HS-5 (cell line): ENCODE results near the gene SACS.

ENCODE experiments used
- DNase-seq: peaks from one replicate; pipeline ENCODE4 v3.0.0-alpha.2; 2012; ENCODE audit warnings: low read depth

The SACS gene, protein sequence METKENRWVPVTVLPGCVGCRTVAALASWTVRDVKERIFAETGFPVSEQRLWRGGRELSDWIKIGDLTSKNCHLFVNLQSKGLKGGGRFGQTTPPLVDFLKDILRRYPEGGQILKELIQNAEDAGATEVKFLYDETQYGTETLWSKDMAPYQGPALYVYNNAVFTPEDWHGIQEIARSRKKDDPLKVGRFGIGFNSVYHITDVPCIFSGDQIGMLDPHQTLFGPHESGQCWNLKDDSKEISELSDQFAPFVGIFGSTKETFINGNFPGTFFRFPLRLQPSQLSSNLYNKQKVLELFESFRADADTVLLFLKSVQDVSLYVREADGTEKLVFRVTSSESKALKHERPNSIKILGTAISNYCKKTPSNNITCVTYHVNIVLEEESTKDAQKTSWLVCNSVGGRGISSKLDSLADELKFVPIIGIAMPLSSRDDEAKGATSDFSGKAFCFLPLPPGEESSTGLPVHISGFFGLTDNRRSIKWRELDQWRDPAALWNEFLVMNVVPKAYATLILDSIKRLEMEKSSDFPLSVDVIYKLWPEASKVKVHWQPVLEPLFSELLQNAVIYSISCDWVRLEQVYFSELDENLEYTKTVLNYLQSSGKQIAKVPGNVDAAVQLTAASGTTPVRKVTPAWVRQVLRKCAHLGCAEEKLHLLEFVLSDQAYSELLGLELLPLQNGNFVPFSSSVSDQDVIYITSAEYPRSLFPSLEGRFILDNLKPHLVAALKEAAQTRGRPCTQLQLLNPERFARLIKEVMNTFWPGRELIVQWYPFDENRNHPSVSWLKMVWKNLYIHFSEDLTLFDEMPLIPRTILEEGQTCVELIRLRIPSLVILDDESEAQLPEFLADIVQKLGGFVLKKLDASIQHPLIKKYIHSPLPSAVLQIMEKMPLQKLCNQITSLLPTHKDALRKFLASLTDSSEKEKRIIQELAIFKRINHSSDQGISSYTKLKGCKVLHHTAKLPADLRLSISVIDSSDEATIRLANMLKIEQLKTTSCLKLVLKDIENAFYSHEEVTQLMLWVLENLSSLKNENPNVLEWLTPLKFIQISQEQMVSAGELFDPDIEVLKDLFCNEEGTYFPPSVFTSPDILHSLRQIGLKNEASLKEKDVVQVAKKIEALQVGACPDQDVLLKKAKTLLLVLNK (N-terminal part only)

DNA sequence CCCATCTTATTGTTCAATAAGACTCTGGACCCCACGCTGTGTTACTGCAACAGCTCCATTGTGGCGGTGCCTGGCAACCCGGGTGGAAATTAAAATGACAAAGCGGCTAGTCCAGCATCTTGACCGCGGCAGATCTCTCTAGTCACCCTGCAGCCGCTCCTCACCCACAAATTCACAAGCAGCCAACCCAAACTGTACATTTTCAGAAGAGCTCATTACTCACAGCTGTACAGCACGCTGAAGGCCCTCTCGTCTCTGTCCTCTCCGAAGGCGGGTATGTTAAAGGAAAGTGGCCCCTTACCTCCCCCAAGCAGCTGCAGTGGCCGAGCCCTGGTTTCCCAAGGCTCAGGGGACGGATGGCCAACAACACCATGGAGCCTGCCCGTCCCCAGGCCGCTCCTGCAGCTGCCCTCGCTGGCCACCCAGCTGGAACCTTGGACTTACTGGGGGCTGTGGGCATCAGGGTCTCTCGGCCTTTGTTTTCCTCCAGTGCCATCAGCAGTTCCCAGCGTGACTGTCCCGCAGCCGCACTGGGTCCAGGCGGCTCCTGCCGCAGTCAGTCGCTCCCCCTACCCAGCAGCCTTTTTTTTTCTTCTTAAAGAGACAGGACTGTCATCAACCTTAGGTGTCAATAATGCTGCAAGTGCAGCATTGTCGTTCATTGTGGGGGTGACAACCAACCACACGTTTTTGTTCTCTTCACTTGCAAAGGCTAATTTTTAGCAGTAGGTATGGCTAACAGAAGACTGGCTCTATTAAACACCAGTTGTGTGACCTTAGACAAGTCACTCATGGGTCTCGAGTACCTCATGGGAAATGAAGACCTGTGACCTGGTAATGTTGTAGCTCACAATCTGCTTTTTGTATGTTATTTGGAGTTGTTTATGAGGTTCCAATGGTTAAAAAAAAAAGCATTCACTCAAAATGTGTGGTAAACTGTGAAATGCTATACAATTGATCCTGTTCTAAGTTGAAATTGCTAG is at the start of gene SACS:
Gene SACS (minus strand): TSS at position 532 of the 983 bp plus-strand sequence. CDS start 22,463 bp downstream, outside the sequence.
- no peak for DNase-seq

DNA sequence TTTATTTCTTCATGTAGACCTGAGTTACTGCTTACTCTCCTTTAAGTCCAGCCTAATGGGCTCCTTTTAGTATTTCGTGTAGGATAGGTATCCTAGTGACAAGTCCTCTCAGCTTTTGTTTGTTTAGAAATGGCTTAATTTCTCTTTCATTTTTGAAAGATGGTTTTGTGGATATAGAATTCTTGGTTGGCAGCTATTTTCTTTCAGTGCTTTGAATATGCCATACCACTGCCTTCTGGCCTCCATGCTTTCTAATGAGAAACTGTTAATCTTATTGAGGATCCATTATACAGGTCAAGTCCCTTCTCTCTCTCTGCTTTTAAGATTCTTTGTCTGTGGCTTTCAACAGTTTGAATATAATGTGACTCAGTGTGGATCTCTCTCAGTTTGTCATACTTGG is 46.8 kb upstream of the SACS start:
- no peak for DNase-seq

DNA sequence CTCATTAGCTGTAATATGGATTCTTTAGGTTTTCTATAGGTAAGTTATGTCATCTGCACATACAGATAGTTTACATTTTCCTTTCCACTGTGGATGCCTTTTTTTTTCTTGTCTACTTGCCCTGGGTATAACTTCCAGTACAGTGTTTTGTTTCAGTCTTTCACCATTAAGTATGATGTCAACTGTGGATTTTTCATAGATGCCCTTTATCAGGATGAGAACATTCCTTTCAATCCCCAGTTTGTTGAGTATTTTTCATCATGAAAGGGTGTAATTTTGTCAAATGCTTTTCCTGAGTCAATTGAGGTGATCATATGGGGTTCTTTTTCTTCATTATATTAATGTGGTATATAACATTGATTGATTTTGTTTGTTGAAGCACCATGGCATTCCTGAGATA is 43.6 kb upstream of the SACS start:
- DNase-seq, result no peak

DNA sequence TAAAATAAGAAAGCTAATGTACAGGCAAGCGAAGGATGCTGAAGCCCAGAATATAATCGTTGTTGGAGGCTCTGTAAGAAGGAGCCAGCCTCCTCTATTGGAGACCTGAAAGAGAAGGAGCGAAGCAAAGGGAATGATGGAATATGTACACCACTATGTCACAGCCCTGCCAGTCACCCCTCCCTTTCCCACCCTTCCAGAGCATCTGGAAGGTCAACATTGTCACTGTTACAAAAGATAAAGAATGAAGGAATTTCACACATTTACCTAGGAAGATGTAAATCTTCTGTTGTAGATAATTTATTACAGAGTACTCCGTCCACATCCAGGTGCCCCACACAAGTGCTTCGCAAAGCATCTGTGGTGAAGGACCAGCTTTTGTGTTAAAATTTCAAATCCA is 39.7 kb upstream of the SACS start:
- no peak for DNase-seq

DNA sequence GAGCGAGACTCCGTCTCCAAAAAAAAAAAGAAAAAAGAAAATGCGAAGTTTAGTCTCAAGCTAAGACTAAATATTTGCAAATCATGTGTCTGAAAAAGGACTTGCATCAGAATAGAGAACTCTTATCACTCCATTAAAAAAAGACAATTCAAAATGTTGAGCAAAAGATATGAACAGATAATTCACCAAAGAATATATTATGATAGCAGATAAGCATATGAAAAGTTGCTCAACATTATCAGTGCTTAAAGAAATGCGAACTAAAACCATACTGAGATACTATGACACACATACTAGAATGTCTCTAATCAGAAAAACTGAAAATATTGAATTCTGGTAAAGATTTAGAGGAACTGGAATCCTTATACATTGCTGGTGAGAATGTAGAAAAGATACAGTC is 38.7 kb upstream of the SACS start:
- DNase-seq, result no peak

DNA sequence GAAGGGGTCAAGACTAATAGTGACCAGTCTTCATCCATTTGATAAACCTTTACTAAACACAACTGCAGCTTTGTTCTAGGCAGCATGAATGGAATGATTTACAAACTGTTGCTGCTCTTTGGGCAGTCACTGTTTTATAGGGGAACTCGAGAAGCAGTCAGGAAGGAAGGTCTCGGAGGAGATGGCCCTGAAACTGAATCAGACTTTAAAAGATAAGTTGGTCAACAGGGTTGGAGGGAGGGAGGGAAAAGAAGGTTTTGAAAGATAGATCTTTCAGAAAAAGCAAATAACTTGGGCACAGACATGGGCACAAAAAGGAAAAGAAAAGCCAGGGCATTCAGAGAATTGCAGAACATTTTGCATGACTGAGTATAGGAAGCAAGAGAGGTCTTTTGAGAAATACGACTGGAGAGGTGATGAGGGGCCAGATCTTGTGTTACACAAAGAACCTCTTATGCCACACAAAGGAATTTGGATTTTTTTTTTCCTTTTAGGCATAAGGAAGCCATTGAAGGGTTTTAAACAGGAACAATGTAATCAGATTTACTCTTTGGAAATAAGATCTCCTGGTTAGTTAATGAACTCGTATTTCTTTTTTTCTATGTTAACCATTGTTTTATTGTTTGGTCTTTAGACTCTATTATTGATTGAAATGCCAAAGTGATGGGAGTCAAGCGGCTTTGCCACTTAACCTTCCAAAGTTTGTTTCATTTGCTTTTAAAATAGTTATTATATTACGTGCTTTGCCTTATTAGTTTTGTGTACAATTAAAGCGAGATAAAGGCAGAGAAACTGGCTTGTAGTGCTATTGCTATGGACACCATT is 37.5 kb upstream of the SACS start:
- DNase-seq, result no peak

DNA sequence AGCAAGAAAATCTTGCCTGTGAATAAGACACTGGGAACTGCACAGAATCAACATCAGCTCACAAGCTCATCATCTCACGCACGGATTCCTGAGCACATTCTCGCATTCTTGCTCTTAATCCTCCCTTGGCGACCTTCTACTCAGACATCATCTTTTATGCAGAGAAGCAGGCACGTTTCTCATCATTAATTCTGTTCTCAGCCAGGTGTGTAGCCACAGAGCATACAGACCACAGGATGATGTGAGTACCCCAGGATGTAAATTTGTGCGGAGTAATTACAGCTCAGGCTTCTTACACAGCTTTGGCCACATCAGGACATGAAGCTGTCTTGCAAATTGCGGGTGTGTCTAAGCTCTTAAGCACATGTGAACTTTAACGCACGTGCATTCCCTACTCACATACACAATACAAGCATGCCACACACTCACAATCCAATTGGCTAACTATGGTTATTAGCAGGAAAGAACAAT is 36.5 kb upstream of the SACS start:
- DNase-seq, result no peak

DNA sequence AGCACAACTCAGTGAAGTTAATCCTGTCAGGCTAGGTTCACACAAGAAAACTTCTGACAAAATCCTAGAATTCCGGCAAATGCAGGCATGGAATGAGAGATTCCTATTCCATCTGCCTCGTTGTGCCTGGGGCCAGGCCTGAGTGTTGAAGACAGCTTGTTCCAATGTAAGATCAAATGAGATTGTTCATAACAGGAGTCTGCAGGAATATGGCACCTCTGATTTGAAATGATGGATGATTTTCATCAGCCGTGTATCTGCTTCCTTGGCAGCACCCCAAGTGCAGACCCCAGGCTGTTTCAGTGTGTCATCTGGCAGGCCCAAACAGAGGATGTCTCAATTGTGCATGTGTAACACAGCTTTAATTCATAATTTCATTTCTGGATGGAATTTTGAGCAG is 35.3 kb upstream of the SACS start:
- DNase-seq, result no peak

DNA sequence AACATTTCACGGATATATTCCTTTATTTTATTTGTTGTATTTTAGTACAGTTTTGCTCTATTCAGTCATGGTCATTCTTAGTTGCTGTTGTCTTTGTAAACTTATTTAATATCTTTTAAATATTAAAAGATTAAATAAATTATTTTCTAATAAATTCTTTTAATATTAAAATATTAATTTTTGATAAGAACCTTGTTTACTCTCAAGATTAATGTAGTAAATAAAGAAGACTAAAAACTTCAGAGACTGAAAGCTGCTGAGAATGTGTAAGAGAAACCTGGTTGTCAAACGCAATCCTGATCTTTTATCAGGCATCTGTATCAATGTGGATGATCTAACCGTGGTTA is 34.4 kb upstream of the SACS start:
- DNase-seq, result no peak

DNA sequence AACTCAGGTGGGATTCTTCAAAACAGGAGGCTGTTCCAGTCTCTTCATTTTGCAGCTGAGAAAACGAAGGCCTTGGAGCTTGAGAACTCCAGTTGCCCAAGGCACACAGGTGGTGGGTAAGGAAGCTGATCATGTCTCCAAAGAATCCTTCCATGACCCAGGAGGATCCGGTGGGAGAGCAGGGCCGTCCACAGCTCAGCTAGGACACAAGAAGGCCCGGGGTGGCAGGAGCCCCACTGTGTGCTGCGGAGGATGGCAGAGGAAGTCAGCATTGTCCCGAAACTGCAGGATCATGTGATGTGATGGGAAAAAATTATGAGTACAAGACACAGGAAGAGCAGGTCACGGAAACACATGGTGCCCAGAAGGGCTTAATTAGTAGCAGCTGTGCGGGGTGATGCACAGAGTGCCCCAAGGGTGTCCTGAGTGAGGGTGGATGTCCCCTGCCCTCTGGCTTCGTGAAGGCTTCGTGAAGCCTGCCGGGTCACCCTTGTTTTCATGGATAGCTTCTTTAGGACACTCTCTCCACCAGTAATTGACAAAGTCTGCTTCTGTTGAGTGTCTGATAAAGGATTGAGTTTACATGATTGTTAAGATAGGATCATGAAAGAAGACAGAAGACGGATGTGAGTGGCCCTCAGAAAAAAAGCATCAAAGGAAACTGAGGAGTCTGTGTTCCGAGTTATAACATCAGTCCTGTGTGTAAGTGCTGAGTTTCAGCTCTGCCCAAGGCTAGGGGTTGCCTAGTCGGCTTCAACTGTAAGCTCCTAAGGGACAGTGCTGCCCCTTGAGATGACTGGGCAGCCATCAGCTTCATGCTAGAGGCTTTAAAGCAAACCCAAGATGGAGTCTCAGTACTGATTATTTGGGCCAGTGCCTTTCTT is 33.8 kb upstream of the SACS start:
- peak; percentile 19 for DNase-seq

DNA sequence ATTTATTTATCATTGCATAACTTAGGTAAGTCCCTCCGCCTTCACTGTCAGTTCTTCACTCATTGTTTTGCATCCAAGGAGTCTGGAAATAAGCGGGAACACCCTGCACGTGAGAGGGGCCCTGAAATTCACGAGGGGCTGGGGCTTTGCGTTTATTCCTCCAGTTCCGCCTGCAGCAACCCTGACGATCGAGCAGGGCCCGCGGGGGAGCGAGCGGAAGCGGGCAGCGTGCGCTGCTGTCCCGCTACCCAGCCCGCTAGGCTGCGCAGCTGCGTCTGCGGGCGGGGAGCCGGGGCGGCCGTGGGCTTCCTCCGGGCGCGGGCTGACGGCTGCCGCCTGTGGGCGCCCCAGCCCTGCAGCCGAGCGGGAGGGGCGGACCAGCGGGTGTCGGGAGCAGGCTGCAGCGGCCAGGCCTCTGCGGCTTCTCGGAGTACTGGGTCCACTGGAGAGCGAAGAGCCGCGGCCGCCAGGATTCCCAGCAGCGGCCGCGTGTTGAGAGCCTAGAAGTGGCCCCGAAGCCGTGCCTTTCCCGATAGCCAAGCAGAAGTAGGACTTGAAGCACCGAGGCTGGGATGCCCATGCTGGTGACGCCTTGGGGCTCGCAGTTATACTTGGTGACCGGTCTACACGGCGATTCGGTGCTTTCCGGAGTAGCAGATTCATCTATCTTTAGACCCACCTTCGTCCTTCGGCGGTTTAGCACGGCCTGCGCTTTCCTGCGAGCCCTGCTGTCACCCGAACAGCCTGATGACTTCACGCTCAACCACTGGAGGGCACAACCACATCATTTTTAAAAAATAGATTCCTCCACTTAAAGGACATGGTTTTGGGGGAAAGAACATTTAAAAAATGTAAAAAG is 32.9 kb upstream of the SACS start:
- peak; percentile 29 for DNase-seq

DNA sequence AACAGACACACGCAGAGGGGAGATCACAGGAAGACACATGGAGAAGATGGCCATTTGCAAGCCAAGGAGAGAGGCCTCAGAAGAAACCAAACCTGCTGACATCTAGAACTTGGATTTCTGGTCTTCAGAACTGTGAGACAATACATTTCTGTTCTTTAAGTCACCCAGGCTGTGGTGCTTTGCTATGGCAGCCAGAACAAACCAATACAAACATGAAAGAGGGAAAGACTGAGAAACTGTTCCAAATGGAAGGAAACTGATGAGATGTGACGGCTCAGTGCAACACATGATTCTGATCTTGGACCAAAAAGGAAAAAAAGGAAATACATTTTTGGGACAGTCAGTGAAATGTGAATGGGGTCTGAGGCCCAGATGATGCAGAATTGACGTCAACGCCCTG is 30.2 kb upstream of the SACS start:
- DNase-seq, result no peak

DNA sequence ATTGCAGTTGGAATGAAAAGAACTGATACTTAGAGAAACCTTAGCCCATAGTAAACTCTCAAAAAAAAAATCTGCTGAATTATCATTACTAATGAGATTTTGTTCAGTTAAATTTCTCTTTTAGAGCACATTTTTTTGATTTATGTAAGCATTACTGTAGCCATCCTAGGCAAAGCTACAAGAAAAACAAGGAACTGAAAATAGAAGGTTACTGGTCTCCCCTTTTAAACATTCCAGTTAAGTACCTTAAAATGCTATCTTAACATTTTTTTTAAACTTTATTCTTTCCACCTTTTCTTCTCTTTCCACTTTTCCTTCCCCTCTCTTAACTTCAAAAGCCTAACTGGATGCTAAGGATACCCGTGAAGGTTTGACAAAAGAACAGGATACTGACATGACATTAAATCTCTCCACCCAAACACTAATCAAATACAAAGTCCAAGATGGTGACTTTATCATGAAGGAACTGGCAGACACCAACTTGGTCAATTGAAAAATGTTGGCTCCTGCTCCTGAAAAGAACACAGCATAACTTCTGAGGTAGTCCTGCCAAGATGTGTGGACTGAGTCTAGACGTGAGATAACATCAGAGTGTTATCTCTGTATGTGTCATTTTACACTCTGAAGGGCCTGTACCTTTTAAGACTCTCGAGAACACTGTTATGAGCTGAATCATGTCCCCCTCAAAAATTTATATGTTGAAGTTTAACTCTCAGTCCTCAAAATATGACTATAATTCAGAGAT is 29.5 kb upstream of the SACS start:
- no peak for DNase-seq

DNA sequence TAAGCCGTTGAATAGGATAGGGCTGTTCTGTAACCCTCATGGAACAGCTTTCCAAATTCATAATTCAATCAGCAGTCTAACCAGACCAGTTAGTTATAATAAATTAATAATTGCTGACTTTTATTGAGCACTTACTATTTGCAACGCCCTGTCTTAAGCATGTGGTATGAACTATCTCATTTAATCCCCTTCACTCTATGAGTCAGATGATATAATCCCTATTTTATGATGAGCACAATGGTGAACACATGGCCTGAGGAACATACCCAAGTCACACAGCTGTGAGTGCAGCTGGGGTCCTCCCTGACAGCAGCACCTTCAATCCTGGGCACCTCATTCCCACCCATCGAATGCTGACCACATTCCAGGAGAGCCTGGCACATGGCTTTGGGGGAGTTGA is 28.0 kb upstream of the SACS start:
- no peak for DNase-seq

DNA sequence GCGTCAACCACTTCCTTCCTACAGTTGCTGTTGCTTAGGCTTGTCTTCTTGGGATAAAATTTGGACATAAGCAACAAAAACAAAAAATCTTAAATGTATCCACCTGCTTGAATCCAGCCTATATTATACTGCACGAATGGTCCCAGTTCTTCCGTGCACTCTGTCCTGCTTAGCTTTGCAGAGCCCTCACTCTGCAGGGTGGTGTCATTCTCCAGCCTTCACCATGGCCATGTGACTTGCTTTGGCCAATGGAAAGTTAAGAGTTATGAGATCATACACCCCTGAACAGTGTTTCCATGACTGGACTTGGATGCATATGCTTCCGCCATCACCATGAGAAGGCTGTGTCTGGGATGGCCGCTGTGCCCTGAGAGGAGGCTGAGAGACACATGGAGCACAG is 27.4 kb upstream of the SACS start:
- DNase-seq, result no peak

DNA sequence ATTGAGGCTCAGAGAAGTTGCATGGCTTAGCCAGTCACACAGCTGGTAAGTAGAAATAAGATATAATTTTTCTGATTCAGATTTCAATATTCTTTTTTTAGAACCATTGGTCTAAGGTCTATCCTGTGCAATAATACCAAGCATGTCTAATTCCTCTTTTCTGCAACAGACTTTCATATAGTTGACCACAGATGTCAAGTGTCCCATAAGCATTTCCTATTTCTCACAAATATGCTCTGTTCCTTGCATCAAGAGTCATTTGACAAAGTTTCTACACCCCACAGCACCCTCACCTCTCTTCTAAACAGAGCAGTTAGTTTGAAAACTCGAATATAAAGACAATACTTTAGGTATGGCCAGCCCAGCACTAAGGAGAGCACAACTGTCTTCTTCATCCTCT is 26.8 kb upstream of the SACS start:
- DNase-seq, result no peak

DNA sequence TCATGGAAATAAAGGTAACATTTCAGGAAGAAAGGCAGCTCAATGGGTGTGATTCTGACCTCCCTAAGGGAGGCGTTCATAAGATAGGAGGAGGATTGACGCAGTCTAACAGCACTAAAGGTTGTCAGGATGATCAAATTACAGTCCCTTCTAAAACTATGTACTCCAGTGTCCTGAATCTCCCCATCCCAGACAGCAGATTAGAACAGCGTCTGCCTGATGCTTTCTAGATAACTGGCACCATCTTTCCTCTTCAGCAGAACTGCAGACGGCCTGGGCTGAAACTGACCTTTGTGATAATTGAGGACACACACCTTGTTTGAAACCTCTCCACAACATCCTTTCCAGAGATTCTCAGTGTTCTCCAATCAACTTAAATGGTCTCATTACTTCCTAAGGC is 25.5 kb upstream of the SACS start:
- no peak for DNase-seq
